ENCODE results near the gene TCHP. TPM values are rescaled to one million over a fixed set of nuclear protein-coding genes. Genes with fewer than 3 reads are reported as not detected.
A peak's percentile ranks its signal among the peaks of the same experiment; 100 is the strongest.

The TCHP gene
- total RNA-seq, 1 donor from 2014 or later: 9.8 TPM

DNA sequence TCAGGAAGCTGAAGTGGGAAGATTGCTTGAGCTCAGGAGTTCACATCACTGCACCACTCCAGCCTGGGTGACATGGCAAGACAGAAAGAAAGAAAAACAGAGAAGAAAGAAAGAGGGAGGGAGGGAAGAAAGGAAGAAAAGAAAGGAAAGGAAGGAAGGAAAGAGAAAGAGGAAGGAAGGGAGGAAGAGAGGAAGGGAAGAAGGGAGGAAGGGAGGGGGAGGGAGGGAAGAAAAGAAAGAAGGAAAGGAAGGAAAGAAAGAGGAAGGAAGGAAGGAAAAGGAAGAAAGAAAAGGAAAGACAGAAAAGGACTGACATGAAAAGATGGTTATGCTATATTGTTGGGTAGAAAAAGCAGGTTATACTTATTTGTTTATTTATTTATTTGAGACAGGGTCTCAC, 23.7 kb upstream of the TCHP start:
- H3K4me3 Mint-ChIP-seq (ENCODE audit: unreplicated experiment): no peak overlapping the region
- TF ChIP-seq, protein P1, sequence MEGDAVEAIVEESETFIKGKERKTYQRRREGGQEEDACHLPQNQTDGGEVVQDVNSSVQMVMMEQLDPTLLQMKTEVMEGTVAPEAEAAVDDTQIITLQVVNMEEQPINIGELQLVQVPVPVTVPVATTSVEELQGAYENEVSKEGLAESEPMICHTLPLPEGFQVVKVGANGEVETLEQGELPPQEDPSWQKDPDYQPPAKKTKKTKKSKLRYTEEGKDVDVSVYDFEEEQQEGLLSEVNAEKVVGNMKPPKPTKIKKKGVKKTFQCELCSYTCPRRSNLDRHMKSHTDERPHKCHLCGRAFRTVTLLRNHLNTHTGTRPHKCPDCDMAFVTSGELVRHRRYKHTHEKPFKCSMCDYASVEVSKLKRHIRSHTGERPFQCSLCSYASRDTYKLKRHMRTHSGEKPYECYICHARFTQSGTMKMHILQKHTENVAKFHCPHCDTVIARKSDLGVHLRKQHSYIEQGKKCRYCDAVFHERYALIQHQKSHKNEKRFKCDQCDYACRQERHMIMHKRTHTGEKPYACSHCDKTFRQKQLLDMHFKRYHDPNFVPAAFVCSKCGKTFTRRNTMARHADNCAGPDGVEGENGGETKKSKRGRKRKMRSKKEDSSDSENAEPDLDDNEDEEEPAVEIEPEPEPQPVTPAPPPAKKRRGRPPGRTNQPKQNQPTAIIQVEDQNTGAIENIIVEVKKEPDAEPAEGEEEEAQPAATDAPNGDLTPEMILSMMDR (IDR thresholded peaks at IDR 0.05): no peak
- H3K27ac Mint-ChIP-seq (ENCODE audit: unreplicated experiment): no peak overlapping the region
- no peak for DNase-seq (ENCODE audit: low spot score)
- no peaks in the 10 kb centered on the region for H3K27me3 Mint-ChIP-seq (ENCODE audit: low read depth)
- no peaks in the 10 kb centered on the region for H3K9me3 Mint-ChIP-seq (ENCODE audit: low read depth)
- peaks cover 49% of the 10 kb centered on the region for H3K4me1 Mint-ChIP-seq (ENCODE audit: low read depth)
- H3K36me3 Mint-ChIP-seq (ENCODE audit: low read depth): no peaks in the 10 kb centered on the region

DNA sequence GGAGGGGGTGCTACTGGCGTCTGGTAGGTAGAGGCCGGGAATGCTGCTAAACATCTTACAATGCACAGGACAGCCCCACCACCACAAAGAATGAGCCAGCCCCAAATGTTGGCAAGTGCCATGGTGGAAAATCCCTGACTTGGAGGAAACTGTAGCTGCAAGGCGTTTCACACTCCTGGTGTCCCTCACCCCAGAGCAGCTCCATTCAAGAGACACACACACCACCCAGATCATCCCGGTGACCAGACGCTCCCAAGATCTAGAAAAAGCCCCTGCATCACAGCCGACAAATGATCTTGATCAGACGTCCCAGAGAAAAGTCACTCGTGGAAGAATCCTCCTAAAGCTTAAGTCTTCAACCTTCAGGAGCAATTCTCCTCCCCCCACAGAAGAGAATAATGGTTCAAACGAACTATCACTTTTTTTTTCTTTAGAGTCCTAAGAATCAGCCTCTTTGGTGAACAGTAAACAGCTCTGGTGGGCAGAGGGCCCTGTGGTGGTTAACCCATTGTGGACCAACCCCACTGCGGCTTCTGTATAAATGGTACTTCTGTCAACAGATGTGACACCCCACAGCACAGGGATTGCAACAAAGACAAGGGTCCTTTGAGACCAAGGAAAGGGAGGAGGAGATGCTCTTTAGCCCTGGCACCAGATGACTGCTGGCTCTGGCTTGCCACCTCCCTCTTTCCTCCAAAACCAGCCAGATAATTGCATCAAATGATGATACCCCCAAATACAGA, 22.4 kb upstream of the TCHP start:
- Mint-ChIP-seq H3K27ac (ENCODE audit: unreplicated experiment) (peak overlapping the region; percentile 8), H3K9me3 (ENCODE audit: low read depth) (no peaks in the 10 kb centered on the region), H3K27me3 (ENCODE audit: low read depth) (no peaks in the 10 kb centered on the region), H3K4me3 (ENCODE audit: unreplicated experiment) (no peak overlapping the region), H3K36me3 (ENCODE audit: low read depth) (no peaks in the 10 kb centered on the region), H3K4me1 (ENCODE audit: low read depth) (peaks cover 45% of the 10 kb centered on the region)
- no peak for DNase-seq (ENCODE audit: low spot score)
- TF ChIP-seq, protein P1 (IDR thresholded peaks at IDR 0.05): no peak

DNA sequence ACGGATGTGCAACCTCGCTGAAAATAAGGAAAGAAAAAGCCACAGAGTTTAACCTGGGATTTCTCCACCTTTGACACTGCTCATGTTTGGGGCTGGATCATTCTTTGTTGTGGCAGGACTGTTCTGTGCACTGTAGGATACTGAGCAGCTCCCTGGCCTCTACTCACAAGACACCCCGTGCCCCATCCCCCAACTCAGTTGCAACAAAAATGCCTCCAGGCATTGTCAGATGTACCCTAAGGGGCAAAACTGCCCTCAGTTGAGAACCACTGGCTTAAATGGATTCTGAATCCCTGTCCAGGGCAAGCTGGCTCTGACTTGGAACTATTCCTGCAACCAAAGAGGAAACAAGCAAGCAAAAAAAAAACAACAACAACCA, 21.8 kb upstream of the TCHP start:
- Mint-ChIP-seq H3K36me3 (ENCODE audit: low read depth) (no peaks in the 10 kb centered on the region), H3K27ac (ENCODE audit: unreplicated experiment) (no peak overlapping the region), H3K4me1 (ENCODE audit: low read depth) (peaks cover 44% of the 10 kb centered on the region), H3K4me3 (ENCODE audit: unreplicated experiment) (peak overlapping the region; percentile 25), H3K27me3 (ENCODE audit: low read depth) (no peaks in the 10 kb centered on the region), H3K9me3 (ENCODE audit: low read depth) (no peaks in the 10 kb centered on the region)
- no peak for DNase-seq (ENCODE audit: low spot score)
- TF ChIP-seq, protein P1 (IDR thresholded peaks at IDR 0.05): no peak

DNA sequence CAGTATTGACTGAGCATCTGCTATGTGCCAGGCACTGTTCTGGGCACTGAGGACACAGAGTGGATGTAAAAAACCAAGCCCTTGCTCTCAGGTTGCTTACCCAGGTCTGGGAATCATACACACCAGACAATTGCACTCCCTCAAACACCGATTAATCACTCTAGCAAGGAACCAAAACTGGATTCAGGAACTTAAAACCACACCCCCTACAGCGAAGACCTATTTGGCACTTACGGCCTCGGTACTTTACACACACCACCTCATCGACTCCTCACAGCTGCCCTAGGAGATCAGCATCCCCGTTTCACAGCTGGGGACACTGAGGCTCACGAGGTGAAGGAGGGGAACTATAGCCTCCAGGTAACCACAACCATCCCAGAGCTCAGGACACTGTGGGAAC, 21.3 kb upstream of the TCHP start:
- DNase-seq (ENCODE audit: low spot score): no peak

DNA sequence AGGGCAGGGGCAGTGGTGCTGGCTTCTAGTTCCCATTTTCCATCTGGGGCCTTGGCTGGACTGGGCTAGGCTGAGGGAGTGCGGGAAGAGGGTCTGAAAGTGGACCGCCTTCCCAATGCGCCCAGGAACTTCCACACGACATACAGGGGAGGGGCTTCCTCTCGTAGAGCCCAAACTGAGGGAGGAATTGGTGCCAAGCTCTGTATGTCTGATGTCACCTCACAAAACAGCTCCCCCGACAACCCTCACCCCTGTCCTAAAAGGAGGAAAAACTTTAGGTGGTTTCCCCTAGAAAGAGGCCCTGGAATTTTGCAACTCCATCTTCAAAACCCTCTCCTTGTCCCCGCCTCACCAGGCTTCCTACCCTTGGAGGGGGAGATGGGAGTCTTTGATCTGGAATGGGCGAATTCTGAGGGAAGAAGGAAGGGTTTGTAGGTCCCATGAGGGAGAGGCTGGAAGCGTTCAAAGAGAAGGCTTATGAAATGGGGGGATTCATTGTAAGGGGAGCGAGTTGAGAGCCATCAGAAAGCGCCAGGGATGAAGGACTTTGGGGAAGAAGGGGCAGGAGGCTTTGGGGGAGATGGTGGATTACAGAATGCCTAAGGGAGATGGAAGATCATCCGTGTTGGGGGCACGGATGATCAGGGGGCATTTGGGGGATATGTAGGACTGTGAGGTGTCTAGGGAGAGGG, 20.6 kb upstream of the TCHP start:
- H3K27ac Mint-ChIP-seq (ENCODE audit: unreplicated experiment): peak overlapping the region; percentile 76
- H3K27me3 Mint-ChIP-seq (ENCODE audit: low read depth): no peaks in the 10 kb centered on the region
- TF ChIP-seq, protein P1 (IDR thresholded peaks at IDR 0.05): no peak
- peak overlapping the region; percentile 100 for H3K4me3 Mint-ChIP-seq (ENCODE audit: unreplicated experiment)
- no peaks in the 10 kb centered on the region for H3K9me3 Mint-ChIP-seq (ENCODE audit: low read depth)
- no peaks in the 10 kb centered on the region for H3K36me3 Mint-ChIP-seq (ENCODE audit: low read depth)
- H3K4me1 Mint-ChIP-seq (ENCODE audit: low read depth): peaks cover 44% of the 10 kb centered on the region
- DNase-seq (ENCODE audit: low spot score): no peak

More for the DNA sequence above, 21.3 kb upstream of the TCHP start:
- H3K27me3 Mint-ChIP-seq (ENCODE audit: low read depth): no peaks in the 10 kb centered on the region
- no peaks in the 10 kb centered on the region for H3K9me3 Mint-ChIP-seq (ENCODE audit: low read depth)
- no peaks in the 10 kb centered on the region for H3K36me3 Mint-ChIP-seq (ENCODE audit: low read depth)
- peaks cover 44% of the 10 kb centered on the region for H3K4me1 Mint-ChIP-seq (ENCODE audit: low read depth)
- H3K4me3 Mint-ChIP-seq (ENCODE audit: unreplicated experiment): peak overlapping the region; percentile 100
- TF ChIP-seq, protein P1 (IDR thresholded peaks at IDR 0.05): no peak
- H3K27ac Mint-ChIP-seq (ENCODE audit: unreplicated experiment): no peak overlapping the region

All from chondrocyte (in vitro differentiated cells).